PC-9 (cell line): ENCODE measurements around the gene FLNB. TPM values are rescaled to one million over a fixed set of nuclear protein-coding genes. Genes with fewer than 3 reads are reported as not detected.
A peak's percentile ranks its signal among the peaks of the same experiment; 100 is the strongest.

ENCODE experiments used
- BruUV-seq: library from RNA; stranded (reverse); fragments of 400-500 nt; replicated peaks from 2 replicates; lab custom pipeline; 2021; lab: Mats Ljungman, UMichigan
- CTCF ChIA-PET: fragments of 300-600 bp; sonication (Branson Sonifier 250); formaldehyde crosslinking; loops from one replicate; lab custom pipeline; 2022; ENCODE audit warnings: antibody characterized with exemption; lab: Charles Lee
- POLR2A ChIA-PET: fragments of 300-600 bp; sonication (Branson Sonifier 250); formaldehyde crosslinking; loops from one replicate; lab custom pipeline; 2022; ENCODE audit warnings: antibody characterized with exemption; ENCODE audit not compliant: unreplicated experiment; lab: Charles Lee
- DNase-seq, 2 experiments: peaks; one replicate each; pipeline versions ENCODE4 v3.0.0 to v3.0.0-alpha.2; 2015 to 2022; ENCODE audit warnings: mixed read lengths in 1 of 2
- H2AFZ ChIP-seq: fragments of 200-600 bp; sonication (generic); 2 replicates; pipeline ENCODE4 v1.8.1; 2017; ENCODE audit warnings: antibody characterized with exemption
- H3F3A ChIP-seq: fragments of 200-600 bp; sonication (generic); 2 replicates; pipeline ENCODE4 v1.8.1; 2017; ENCODE audit warnings: antibody characterized with exemption, mild to moderate bottlenecking, low read depth; ENCODE audit not compliant: insufficient read depth
- H3K27ac ChIP-seq: fragments of 200-600 bp; sonication (generic); 2 replicates; pipeline ENCODE4 v1.6.1; 2016; ENCODE audit warnings: mixed run types
- H3K27me3 ChIP-seq: fragments of 200-600 bp; sonication (generic); 2 replicates; pipeline ENCODE4 v1.6.1; 2016; ENCODE audit warnings: low read depth, mixed run types; ENCODE audit not compliant: insufficient read depth
- H3K36me3 ChIP-seq: fragments of 200-600 bp; sonication (generic); 2 replicates; pipeline ENCODE4 v1.6.1; 2016; ENCODE audit warnings: low read depth, mixed run types
- H3K4me1 ChIP-seq: fragments of 200-600 bp; sonication (generic); replicated peaks from 2 replicates; pipeline ENCODE4 v1.6.1; 2016; ENCODE audit warnings: mixed run types; ENCODE audit not compliant: insufficient read depth
- H3K4me2 ChIP-seq: fragments of 200-600 bp; sonication (generic); 2 replicates; pipeline ENCODE4 v1.6.1; 2017; ENCODE audit warnings: mixed run types
- H3K4me3 ChIP-seq: fragments of 200-600 bp; sonication (generic); 2 replicates; pipeline ENCODE4 v1.6.1; 2016; ENCODE audit warnings: mixed run types
- H3K79me2 ChIP-seq: fragments of 200-600 bp; sonication (generic); 2 replicates; pipeline ENCODE4 v1.6.1; 2017; ENCODE audit warnings: low read depth, mixed run types
- H3K9me2 ChIP-seq: fragments of 200-600 bp; sonication (generic); 2 replicates; pipeline ENCODE4 v1.8.1; 2017; ENCODE audit warnings: mild to moderate bottlenecking; ENCODE audit not compliant: insufficient read depth
- H3K9me3 ChIP-seq: fragments of 200-600 bp; sonication (generic); 2 replicates; pipeline ENCODE4 v1.8.1; 2016; ENCODE audit warnings: low read depth; ENCODE audit not compliant: insufficient read depth
- H4K20me1 ChIP-seq: fragments of 200-600 bp; sonication (generic); 2 replicates; pipeline ENCODE4 v1.8.1; 2017; ENCODE audit not compliant: insufficient read depth
- EZH2 ChIP-seq: fragments of 200-600 bp; sonication (generic); IDR thresholded peaks from 2 replicates; pipeline ENCODE4 v1.8.0; 2017; ENCODE audit warnings: antibody characterized with exemption, low read depth
- intact Hi-C: fragments of 100-400 bp; cut with micrococcal nuclease; formaldehyde crosslinking; loops from one replicate; pipeline ENCODE4 v1.10.0; 2022; ENCODE audit not compliant: unreplicated experiment
- total RNA-seq: library from RNA; stranded (reverse); gene quantifications from 2 replicates; pipeline ENCODE4 v1.2.3, GENCODE V29; 2021
- TF ChIP-seq, protein P1 (sequence below): fragments of 200-600 bp; sonication (generic); conservative IDR thresholded peaks from 2 replicates; pipeline ENCODE4 v1.6.1; 2017; ENCODE audit warnings: mixed run types, antibody characterized with exemption, mild to moderate bottlenecking, moderate library complexity

FLNB gene
- total RNA-seq, 1 experiment from 2014 or later, result 349 TPM

DNA sequence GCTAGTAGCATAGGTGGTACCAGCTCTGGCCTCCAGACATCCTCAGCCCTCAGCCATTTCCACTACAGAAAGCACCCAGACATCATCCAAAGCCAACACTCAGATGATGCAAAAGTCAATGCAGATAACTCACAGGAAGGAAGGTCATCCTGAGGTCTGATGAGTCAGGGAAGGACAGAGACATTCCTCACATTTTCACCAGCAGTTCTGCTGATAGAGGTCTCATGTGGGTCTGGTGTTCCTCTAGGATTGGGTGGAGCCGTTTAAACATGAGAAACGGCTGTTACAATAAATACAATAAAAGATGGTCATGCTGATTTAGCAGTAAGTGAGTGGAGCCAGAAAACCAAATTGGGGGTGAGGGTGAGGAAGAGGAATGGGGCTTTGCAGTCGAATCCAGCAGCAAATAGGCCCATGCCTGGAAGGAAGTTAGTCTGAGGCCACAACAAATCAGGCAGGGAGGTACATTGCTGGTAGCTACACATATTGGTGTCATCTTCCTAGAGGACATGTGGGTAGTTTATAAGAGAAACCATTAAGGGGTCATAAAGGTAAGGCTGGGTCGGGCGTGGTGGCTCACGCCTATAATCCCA, 33.3 kb upstream of the FLNB start:
- Histone ChIP-seq H3K4me1 (peaks cover 98% of the 10 kb centered on the region), H3F3A (peaks cover 89% of the 10 kb centered on the region), H3K27me3 (no peaks in the 10 kb centered on the region), H3K9me3 (no peaks in the 10 kb centered on the region), H3K9me2 (no peaks in the 10 kb centered on the region), H4K20me1 (no peaks in the 10 kb centered on the region), H3K36me3 (no peaks in the 10 kb centered on the region), H3K4me2 (peak overlapping the region; percentile 93), H3K79me2 (peaks cover 15% of the 10 kb centered on the region), H3K4me3 (no peak overlapping the region), H2AFZ (no peak overlapping the region), H3K27ac (peak overlapping the region; percentile 100)
- TF ChIP-seq, protein P1, sequence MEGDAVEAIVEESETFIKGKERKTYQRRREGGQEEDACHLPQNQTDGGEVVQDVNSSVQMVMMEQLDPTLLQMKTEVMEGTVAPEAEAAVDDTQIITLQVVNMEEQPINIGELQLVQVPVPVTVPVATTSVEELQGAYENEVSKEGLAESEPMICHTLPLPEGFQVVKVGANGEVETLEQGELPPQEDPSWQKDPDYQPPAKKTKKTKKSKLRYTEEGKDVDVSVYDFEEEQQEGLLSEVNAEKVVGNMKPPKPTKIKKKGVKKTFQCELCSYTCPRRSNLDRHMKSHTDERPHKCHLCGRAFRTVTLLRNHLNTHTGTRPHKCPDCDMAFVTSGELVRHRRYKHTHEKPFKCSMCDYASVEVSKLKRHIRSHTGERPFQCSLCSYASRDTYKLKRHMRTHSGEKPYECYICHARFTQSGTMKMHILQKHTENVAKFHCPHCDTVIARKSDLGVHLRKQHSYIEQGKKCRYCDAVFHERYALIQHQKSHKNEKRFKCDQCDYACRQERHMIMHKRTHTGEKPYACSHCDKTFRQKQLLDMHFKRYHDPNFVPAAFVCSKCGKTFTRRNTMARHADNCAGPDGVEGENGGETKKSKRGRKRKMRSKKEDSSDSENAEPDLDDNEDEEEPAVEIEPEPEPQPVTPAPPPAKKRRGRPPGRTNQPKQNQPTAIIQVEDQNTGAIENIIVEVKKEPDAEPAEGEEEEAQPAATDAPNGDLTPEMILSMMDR, result no peak
- TF ChIP-seq EZH2, result no peak
- peak; percentile 63 to 91 for DNase-seq
- ChIA-PET CTCF (interaction anchor here (0.7 kb wide), 1 partner anchor 8 kb away, joined by 3 read pairs; no protein-coding TSS in a partner anchor), POLR2A (interaction anchor here (0.6 kb wide), 1 partner anchor 49 kb away, joined by 3 read pairs; no protein-coding TSS in a partner anchor)
- intact Hi-C loops, result loop anchor here (10.0 kb wide), 1 partner anchor 220 kb away; the partner anchor contains the start of gene SLMAP
- BruUV-seq, result no TSS peak

DNA sequence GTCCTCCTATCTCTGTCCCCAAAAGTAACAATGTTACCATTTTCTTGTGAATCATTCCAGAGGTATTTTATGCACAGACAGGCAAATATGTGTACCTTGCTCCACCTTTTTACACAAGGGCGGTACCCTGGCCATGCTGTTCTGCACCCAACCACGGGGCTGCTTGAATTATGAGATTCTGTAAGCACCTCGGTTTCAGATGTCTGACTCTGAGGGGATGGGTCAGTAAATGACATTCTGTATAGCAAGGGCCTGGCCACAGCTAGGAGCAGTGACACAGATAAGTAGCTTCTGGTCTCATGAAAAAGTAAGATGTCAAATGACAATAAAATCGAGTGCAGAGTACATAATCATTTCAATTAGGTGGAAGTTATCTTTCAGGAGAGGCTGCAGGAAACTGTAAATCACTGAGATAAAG, 30.4 kb upstream of the FLNB start:
- H4K20me1 ChIP-seq, result no peaks in the 10 kb centered on the region
- no peaks in the 10 kb centered on the region for H3K79me2 ChIP-seq
- no peak overlapping the region for H2AFZ ChIP-seq
- ChIA-PET POLR2A (interaction anchor here (0.5 to 1.2 kb wide), 4 partner anchors 8 to 23 kb away, joined by 3 to 7 read pairs (median 5); no protein-coding TSS in a partner anchor), CTCF (interaction anchor here (1.2 kb wide), 1 partner anchor 15 kb away, joined by 3 read pairs; no protein-coding TSS in a partner anchor)
- peaks cover 62% of the 10 kb centered on the region for H3F3A ChIP-seq
- peak overlapping the region; percentile 100 for H3K27ac ChIP-seq
- H3K27me3 ChIP-seq, result no peaks in the 10 kb centered on the region
- DNase-seq, result peak; percentile 81 to 90
- no peak overlapping the region for H3K4me3 ChIP-seq
- H3K4me2 ChIP-seq, result peak overlapping the region; percentile 62
- intact Hi-C loops, result loop anchor here (1.0 to 10.0 kb wide), 2 partner anchors 21 to 223 kb away; partner anchors contain the start of gene SLMAP
- TF ChIP-seq, protein P1, result no peak
- no peak for TF ChIP-seq EZH2
- H3K9me3 ChIP-seq, result no peaks in the 10 kb centered on the region
- no peaks in the 10 kb centered on the region for H3K9me2 ChIP-seq
- H3K36me3 ChIP-seq, result no peaks in the 10 kb centered on the region
- no TSS peak for BruUV-seq
- peaks cover 85% of the 10 kb centered on the region for H3K4me1 ChIP-seq

DNA sequence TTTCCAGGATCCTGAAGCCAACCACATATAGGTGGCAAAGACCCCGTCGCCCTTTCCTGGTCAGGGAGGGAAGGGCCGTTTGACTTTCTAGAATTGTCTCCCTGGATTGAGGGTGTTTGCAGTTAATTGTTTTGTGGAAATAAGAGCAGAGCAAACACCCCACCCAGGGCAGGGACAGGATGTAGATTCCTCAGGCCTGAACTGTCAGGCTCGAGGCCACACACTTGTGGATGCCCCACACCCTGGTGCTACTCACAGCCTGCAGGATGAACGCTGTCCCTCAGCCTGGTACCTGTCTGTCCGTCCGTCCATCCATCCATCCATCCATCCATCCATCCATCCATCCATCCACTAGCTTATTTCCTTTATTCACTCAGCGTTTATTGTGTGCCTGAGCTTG, 29.9 kb upstream of the FLNB start:
- no peak for DNase-seq
- no peaks in the 10 kb centered on the region for H4K20me1 ChIP-seq
- BruUV-seq, result TSS peak; percentile 27
- H3K4me2 ChIP-seq, result peak overlapping the region; percentile 62
- H3K36me3 ChIP-seq, result no peaks in the 10 kb centered on the region
- H3K79me2 ChIP-seq, result no peaks in the 10 kb centered on the region
- no peak overlapping the region for H2AFZ ChIP-seq
- no peak overlapping the region for H3K4me3 ChIP-seq
- H3K9me2 ChIP-seq, result no peaks in the 10 kb centered on the region
- CTCF ChIA-PET, result interaction anchor here (1.2 kb wide), 1 partner anchor 16 kb away, joined by 3 read pairs; no protein-coding TSS in a partner anchor
- TF ChIP-seq, protein P1, result no peak
- TF ChIP-seq EZH2, result no peak
- intact Hi-C loops, result loop anchor here (1.0 to 10.0 kb wide), 2 partner anchors 21 to 224 kb away; partner anchors contain the start of gene SLMAP
- POLR2A ChIA-PET, result interaction anchor here (0.5 to 1.2 kb wide), 3 partner anchors 9 to 22 kb away, joined by 4 to 7 read pairs (median 6); no protein-coding TSS in a partner anchor
- peak overlapping the region; percentile 100 for H3K27ac ChIP-seq
- no peaks in the 10 kb centered on the region for H3K9me3 ChIP-seq
- peaks cover 62% of the 10 kb centered on the region for H3F3A ChIP-seq
- peaks cover 85% of the 10 kb centered on the region for H3K4me1 ChIP-seq
- H3K27me3 ChIP-seq, result no peaks in the 10 kb centered on the region
